ENCODE data around the gene TRIM74. TPM values are rescaled to one million over a fixed set of nuclear protein-coding genes. Genes with fewer than 3 reads are reported as not detected.
"Not testable (repeated sequence)": the region's sequence is repeated elsewhere in the genome, so short reads cannot be mapped to it uniquely, and the experiment has no call there.

The TRIM74 gene
- total and polyA plus RNA-seq, 2 donors (not counting 3 experiments of a cell fraction or from before 2014, with no cell fraction given), result 0.07 to 0.58 TPM

DNA sequence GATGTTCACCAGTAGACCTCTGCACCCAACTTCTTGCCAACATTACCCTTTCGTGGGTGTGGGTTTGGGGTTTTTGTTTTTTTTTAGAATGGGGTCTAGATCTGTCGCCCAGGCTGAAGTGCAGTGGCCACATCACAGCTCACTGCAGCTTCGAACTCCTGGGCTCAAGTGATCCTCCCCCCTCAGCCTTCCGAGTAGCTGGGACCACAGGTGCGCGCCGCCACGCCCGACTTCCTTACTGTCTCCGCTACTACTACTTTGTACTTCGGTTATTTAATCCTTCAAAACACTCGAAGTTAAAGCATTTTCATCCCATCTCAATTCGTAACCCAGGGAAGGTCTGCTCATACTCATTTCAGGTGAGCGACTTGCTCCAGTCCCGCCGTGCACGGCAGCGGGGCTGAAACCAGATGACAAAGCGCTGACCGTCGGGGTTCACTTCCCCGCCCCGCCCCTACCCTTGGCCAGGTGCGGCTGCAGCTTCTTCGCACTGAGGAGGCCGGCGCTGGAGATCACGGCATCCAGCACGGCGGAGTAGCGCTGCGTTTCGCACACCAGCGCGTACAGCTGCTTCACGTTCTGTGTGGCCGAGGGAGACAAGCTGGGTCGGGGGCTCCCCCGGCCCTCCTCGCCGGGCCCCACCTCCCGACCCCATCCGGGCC lies 15.2 kb downstream of the TRIM74 start:
- H2AFZ ChIP-seq (ENCODE audit: low read depth, low read length); H4K20me1 ChIP-seq (replicated peaks; ENCODE audit: control insufficient read depth, extremely low read depth, insufficient read depth, low read length); BruUV-seq (replicated peaks); H3K4me2 ChIP-seq (ENCODE audit: insufficient read depth, low read length); DNase-seq (ENCODE audit: low read depth, low spot score); H3K36me3 ChIP-seq (ENCODE audit: control insufficient read depth in 2 of 2, extremely low read depth in 1 of 2, insufficient read depth in 2 of 2, low read length in 2 of 2); CTCF ChIA-PET; H3K9me1 ChIP-seq (replicated peaks; ENCODE audit: control insufficient read depth, extremely low read depth, insufficient read depth, low read length); intact Hi-C loops (cut with micrococcal nuclease); POLR2A ChIA-PET; dilution Hi-C loops (cut with MboI; ENCODE audit: extremely low pct_ligation_motif_present, low sequenced_read_pairs); H3K79me2 ChIP-seq (ENCODE audit: control insufficient read depth, insufficient read depth, low read length); H3K9me3 ChIP-seq (replicated peaks; ENCODE audit: control insufficient read depth, insufficient read depth, low read length); H3K9ac ChIP-seq (replicated peaks; ENCODE audit: extremely low read depth, insufficient read depth, low read length); H3K4me1 ChIP-seq (ENCODE audit: control insufficient read depth, extremely low read depth, insufficient read depth, low read length); H3K27ac ChIP-seq (ENCODE audit: insufficient read depth, low read depth, low read length); H3K27me3 ChIP-seq (ENCODE audit: control insufficient read depth in 2 of 2, insufficient read depth in 2 of 2, low read length in 2 of 2): not testable (repeated sequence)
- peak overlapping the region in 1 of 3 experiments; percentile 19 for H3K4me3 ChIP-seq (replicated peaks in 1 of 3; ENCODE audit: insufficient read depth in 1 of 3, low read depth in 1 of 3, low read length in 3 of 3)
- peak; percentile 35 for FAIRE-seq

DNA sequence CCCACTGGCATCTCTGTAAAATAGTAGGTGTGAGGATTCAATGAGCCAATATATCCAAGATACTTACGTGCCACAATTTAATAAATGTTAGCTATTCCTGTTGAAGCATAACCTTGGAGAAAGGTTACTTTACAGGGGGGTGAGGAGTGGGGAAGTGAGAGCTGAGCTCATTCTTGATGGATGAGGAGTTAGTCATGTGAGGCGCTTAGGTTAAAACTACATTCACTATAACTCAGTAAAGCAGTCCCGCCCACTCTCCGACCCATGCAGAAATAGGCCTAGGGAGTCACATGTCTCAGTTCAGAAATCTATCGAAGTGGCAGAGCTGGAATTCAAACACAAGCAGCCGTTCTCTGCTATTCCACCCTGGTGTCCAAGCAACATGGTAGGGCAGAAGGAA lies 18.8 kb downstream of the TRIM74 start:
- H3K79me2 ChIP-seq (ENCODE audit: control insufficient read depth, insufficient read depth, low read length); H3K4me2 ChIP-seq (ENCODE audit: insufficient read depth, low read length); H3K9ac ChIP-seq (replicated peaks; ENCODE audit: extremely low read depth, insufficient read depth, low read length); H3K9me1 ChIP-seq (replicated peaks; ENCODE audit: control insufficient read depth, extremely low read depth, insufficient read depth, low read length); H3K4me1 ChIP-seq (ENCODE audit: control insufficient read depth, extremely low read depth, insufficient read depth, low read length); H2AFZ ChIP-seq (ENCODE audit: low read depth, low read length); H4K20me1 ChIP-seq (replicated peaks; ENCODE audit: control insufficient read depth, extremely low read depth, insufficient read depth, low read length); H3K4me3 ChIP-seq (replicated peaks in 1 of 3; ENCODE audit: insufficient read depth in 1 of 3, low read depth in 1 of 3, low read length in 3 of 3); H3K27ac ChIP-seq (ENCODE audit: insufficient read depth, low read depth, low read length); FAIRE-seq; intact Hi-C loops (cut with micrococcal nuclease); POLR2A ChIA-PET; dilution Hi-C loops (cut with MboI; ENCODE audit: extremely low pct_ligation_motif_present, low sequenced_read_pairs); H3K9me3 ChIP-seq (replicated peaks; ENCODE audit: control insufficient read depth, insufficient read depth, low read length); DNase-seq (ENCODE audit: low read depth, low spot score); BruUV-seq (replicated peaks); H3K27me3 ChIP-seq (ENCODE audit: control insufficient read depth in 2 of 2, insufficient read depth in 2 of 2, low read length in 2 of 2); CTCF ChIA-PET: not testable (repeated sequence)
- H3K36me3 ChIP-seq (ENCODE audit: control insufficient read depth in 2 of 2, extremely low read depth in 1 of 2, insufficient read depth in 2 of 2, low read length in 2 of 2), result peaks cover 0 to 10% of the 10 kb centered on the region in 2 experiments

DNA sequence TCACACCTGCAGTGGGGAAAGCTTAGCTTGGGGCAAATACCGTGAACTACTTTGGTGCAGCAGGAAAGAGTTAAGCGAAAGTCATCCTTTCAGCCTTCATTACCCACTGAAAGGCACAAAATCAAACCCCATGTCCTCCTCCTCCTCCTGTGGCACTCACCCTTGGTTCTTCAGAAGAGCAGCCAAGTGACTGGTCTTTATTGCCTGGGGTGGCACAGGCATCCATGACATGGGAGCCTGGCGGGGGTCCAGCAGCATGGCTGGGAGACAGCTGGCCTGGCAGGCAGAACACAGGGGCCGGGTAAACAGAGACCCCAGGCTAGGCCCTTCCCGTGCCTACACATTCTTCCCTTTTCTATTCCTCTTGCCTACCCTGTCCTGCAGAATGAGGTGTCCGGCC lies 19.6 kb downstream of the TRIM74 start:
- FAIRE-seq; dilution Hi-C loops (cut with MboI; ENCODE audit: extremely low pct_ligation_motif_present, low sequenced_read_pairs); H3K27me3 ChIP-seq (ENCODE audit: control insufficient read depth in 2 of 2, insufficient read depth in 2 of 2, low read length in 2 of 2); intact Hi-C loops (cut with micrococcal nuclease); H3K4me1 ChIP-seq (ENCODE audit: control insufficient read depth, extremely low read depth, insufficient read depth, low read length); H3K79me2 ChIP-seq (ENCODE audit: control insufficient read depth, insufficient read depth, low read length); POLR2A ChIA-PET; H3K9me3 ChIP-seq (replicated peaks; ENCODE audit: control insufficient read depth, insufficient read depth, low read length); H3K9me1 ChIP-seq (replicated peaks; ENCODE audit: control insufficient read depth, extremely low read depth, insufficient read depth, low read length); H2AFZ ChIP-seq (ENCODE audit: low read depth, low read length); H4K20me1 ChIP-seq (replicated peaks; ENCODE audit: control insufficient read depth, extremely low read depth, insufficient read depth, low read length); DNase-seq (ENCODE audit: low read depth, low spot score); H3K27ac ChIP-seq (ENCODE audit: insufficient read depth, low read depth, low read length); H3K4me3 ChIP-seq (replicated peaks in 1 of 3; ENCODE audit: insufficient read depth in 1 of 3, low read depth in 1 of 3, low read length in 3 of 3); BruUV-seq (replicated peaks); CTCF ChIA-PET; H3K9ac ChIP-seq (replicated peaks; ENCODE audit: extremely low read depth, insufficient read depth, low read length); H3K4me2 ChIP-seq (ENCODE audit: insufficient read depth, low read length): not testable (repeated sequence)
- H3K36me3 ChIP-seq (ENCODE audit: control insufficient read depth in 2 of 2, extremely low read depth in 1 of 2, insufficient read depth in 2 of 2, low read length in 2 of 2), result peaks cover 0 to 10% of the 10 kb centered on the region in 2 experiments

DNA sequence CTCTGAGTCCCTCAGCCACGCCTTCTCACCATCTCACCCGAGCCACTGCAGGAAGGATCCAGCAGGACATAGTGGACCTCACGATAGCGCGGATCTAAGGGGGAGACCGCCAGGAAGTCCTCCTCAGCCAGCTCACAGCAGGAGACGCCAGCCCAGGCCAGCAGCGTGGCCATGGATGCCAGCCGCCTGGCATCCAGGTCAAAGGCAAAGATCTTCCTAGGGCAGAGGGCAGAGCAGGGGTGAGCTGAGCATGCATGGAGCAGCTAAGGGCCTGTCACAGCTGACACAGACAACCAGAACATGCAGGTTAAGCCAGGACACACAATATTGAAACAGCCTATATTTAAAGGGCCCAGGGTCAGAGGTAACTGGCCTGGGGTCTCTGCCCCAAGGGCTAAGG lies 20.0 kb downstream of the TRIM74 start:
- dilution Hi-C loops (cut with MboI; ENCODE audit: extremely low pct_ligation_motif_present, low sequenced_read_pairs); POLR2A ChIA-PET; FAIRE-seq; H3K9me1 ChIP-seq (replicated peaks; ENCODE audit: control insufficient read depth, extremely low read depth, insufficient read depth, low read length); H3K4me2 ChIP-seq (ENCODE audit: insufficient read depth, low read length); H3K4me1 ChIP-seq (ENCODE audit: control insufficient read depth, extremely low read depth, insufficient read depth, low read length); BruUV-seq (replicated peaks); CTCF ChIA-PET; H3K79me2 ChIP-seq (ENCODE audit: control insufficient read depth, insufficient read depth, low read length); H3K9ac ChIP-seq (replicated peaks; ENCODE audit: extremely low read depth, insufficient read depth, low read length); H4K20me1 ChIP-seq (replicated peaks; ENCODE audit: control insufficient read depth, extremely low read depth, insufficient read depth, low read length); DNase-seq (ENCODE audit: low read depth, low spot score); H3K4me3 ChIP-seq (replicated peaks in 1 of 3; ENCODE audit: insufficient read depth in 1 of 3, low read depth in 1 of 3, low read length in 3 of 3); H3K27ac ChIP-seq (ENCODE audit: insufficient read depth, low read depth, low read length); intact Hi-C loops (cut with micrococcal nuclease); H3K9me3 ChIP-seq (replicated peaks; ENCODE audit: control insufficient read depth, insufficient read depth, low read length); H3K27me3 ChIP-seq (ENCODE audit: control insufficient read depth in 2 of 2, insufficient read depth in 2 of 2, low read length in 2 of 2); H2AFZ ChIP-seq (ENCODE audit: low read depth, low read length): not testable (repeated sequence)
- H3K36me3 ChIP-seq (ENCODE audit: control insufficient read depth in 2 of 2, extremely low read depth in 1 of 2, insufficient read depth in 2 of 2, low read length in 2 of 2), result peaks cover 0 to 10% of the 10 kb centered on the region in 2 experiments
